Stimulated activated CD4-positive, alpha-beta T cell treated with anti-CD3 and anti-CD28 coated beads, TNF-alpha, amount 100 ng/mL, for 4 hours (primary cell): ENCODE measurements around the gene SPHK2.
"Not testable (repeated sequence)": the region's sequence is repeated elsewhere in the genome, so short reads cannot be mapped to it uniquely, and the experiment has no call there.

Source experiments
- DNase-seq, 3 experiments: peaks; one replicate each; pipeline ENCODE4 v3.0.0-alpha.2; 2020; ENCODE audit warnings: low read depth in 3 of 3

The SPHK2 gene

DNA sequence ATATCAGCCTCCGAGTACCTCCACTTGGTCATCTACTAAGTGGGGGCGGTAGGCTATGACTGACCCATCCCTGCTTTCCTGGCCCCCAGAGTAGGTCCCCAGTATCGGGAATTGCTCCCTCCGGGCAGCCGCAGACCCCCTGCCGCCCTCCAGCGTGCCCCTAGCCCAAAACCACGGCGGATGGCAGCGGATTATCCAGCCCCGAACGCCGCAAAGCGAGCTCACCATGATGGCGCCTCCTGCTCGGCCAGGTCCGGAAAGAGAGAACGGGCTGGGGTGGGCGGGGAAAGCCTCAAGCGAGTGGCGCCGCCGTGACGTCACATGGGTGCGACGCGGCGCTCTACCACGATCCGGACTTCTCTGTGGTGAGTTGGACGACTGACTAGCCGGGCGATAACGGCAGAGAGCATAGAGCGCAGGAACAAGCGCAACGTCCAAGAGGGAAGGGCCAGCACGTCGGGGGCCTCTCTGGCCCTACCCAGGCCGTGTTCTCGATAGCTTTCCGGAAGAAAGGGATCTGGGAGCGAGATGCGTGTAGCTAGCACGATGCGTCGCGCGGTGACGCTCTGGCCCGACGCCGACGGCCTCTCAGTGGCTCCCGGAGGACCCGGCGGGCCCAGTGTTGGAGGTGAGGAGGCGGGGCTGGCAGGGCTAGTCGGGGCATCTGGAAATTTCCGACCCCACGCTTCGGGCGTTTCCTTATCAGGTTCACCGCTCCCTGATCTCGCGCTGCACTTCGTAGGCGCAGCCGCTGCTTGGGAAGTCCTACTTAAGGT, at the start of gene SPHK2, which contains the start of gene RPL18:
Gene SPHK2 (plus strand): TSS at position 591 of the 776 bp plus-strand sequence. CDS start 1,009 bp downstream, outside the sequence.
Gene RPL18 (minus strand): TSS at position 263 of the 776 bp plus-strand sequence. CDS start 35 bp downstream, at position 228.
- peak; percentile 90 to 93 (median 93) for DNase-seq

- DNase-seq = no peak
Measured at GRCh38 chr19:48569814-48570213, 49.5 kb upstream of the SPHK2 start.

DNA sequence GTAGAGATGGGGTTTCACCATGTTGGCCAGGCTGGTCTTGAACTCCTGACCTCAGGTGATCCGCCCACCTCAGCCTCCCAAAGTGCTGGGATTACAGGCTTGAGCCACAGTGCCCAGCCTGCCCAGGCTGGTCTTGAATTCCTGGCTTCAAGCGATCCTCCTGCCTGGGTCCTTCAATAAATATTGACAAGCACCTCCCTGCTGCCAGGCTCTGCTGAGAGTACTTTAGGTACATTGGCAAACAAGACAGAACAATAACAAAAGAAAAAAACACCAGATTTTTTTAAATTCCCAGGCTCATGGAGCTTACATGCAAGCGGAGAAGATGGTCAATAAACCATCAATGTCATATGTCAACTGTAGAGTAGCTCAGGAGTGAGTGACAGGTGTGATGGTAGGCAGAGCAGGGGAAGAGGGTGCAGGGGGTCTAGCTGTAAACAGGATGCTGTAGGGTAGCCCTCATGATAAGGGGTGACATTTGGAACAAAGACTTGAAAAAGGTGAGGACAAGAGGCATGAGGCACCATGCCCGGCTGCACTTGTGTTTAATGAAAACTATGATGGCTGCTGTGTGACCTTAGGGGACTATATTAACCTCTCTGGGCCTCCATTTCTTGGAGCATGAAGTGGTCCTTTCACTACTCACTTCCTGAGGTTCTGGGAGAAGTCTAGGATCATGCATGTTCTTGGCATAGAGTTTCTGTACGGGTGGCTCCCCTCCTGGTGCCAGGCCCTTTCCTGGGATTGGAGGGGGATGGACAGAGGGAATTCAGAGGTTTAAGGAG, 47.7 kb upstream of the SPHK2 start:
- no peak for DNase-seq

DNA sequence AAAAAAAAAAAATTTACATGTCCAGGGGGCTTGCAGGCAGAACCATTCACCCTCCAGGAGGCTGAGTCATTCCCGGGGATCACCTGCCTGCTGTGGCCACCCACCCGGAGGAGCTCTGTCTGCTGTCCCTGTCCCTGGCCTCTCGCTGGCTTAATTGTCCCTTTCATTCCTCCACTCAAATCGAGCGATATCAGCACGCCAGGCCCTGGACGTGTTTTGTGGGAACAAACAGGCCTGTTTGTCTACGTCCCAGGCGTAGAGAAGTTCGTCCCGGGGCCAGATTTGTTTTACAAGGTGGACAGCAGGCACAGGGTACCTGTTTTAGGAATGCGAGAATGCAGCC, 46.2 kb upstream of the SPHK2 start:
- DNase-seq = no peak

- DNase-seq = no peak
Measured at GRCh38 chr19:48575931-48576622, 43.2 kb upstream of the SPHK2 start.

GRCh38 chr19:48577908-48578307, 41.4 kb upstream of the SPHK2 start:
- DNase-seq = not testable (repeated sequence)

DNA sequence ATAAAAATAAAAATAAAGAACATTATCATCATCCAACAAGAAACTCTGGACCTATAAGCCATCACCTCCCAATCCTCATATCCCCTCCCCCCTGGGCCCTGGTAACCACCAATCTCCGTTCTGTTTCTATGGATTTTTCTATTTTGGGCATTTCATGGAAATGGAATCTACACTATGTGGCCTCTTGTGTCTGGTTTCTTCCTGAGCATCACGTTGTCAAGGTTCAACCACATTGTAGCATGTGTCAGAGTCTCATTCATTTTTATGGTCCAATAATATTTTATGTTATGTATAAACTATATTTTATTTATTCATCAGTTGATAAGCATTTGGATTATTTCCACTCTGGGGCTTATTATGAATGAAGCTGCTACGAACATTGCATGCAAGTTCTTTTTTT, 40.4 kb upstream of the SPHK2 start:
- no peak for DNase-seq

GRCh38 chr19:48582168-48582567, 37.1 kb upstream of the SPHK2 start:
- no peak for DNase-seq

GRCh38 chr19:48587387-48587786, 31.9 kb upstream of the SPHK2 start:
- DNase-seq = no peak

- DNase-seq = peak; percentile 68 to 74 (median 70)
Measured at GRCh38 chr19:48588670-48589401, 30.5 kb upstream of the SPHK2 start.

DNA sequence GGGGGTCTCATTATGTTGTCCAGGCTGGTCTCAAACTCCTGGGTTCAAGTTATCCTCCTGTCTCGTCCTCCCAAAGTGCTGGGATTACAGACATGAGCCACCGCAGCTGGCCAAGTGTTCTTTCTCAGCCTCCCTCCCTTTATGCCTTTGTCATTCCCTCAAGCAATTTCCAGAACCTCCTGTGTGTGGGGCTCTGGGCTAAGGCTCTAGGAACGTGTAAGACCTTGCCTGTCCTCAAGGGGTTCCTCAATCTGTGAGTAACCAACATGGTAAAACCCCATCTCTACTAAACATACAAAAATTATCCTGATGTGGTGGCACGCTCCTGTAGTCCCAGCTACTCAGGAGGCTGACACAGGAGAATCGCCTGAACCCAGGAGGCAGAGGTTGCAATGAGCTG, 28.3 kb upstream of the SPHK2 start:
- DNase-seq = no peak

- DNase-seq = no peak
Measured at GRCh38 chr19:48595171-48595570, 24.1 kb upstream of the SPHK2 start.

- no peak for DNase-seq
Measured at GRCh38 chr19:48595833-48596232, 23.5 kb upstream of the SPHK2 start.

DNA sequence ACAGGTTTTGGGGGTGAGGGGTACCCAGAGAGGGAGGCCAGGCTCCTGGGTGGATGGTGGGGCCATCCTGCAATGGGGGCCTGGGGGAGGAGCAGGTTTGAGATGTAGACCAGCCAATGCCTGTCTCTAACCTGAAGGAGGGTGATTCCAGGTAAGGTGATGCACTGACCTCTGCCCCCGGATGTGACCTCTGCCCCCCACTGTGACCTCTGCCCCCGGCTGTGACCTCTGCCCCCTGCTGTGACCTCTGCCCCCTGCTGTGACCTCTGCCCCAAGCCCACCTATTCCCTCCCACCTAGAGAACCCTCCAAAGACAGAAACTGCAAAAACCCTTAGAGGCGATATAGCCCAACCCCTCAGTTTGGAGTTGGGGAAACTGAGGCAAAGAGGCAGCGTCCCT, 23.1 kb upstream of the SPHK2 start:
- DNase-seq = no peak

DNA sequence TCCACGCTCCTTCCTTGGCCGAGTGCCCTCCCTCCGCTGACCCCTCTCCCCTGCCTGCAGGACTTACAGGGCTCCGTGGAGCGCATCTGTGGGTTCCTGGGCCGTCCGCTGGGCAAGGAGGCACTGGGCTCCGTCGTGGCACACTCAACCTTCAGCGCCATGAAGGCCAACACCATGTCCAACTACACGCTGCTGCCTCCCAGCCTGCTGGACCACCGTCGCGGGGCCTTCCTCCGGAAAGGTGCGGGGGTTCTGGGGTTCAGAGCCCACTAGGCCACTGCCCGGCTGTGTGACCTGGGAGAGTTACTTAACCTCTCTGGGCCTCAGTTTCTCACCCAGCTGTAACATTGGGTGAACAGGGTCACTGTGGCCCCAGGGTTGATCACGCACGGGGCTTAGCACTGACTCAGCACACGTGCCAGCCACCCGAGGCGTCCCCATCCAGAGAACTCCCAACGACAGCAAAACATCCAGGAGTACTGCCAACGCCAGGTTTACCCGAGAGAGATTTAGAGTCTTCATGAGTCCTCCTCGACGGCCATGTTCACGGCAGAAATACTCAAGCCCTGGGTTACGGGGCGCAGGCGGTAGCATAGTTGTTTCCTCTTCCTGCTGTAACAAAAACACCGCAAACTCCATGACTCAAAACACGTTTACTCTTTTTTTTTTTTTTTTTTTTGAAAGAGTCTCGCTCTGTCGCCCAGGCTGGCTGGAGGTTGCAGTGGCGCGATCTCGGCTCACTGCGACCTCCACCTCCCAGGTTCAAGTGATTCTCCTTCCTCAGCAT, 22.4 kb upstream of the SPHK2 start:
- peak in 1 of 3 experiments; percentile 21 for DNase-seq

- DNase-seq = no peak
Measured at GRCh38 chr19:48598996-48599700, 20.2 kb upstream of the SPHK2 start.

DNA sequence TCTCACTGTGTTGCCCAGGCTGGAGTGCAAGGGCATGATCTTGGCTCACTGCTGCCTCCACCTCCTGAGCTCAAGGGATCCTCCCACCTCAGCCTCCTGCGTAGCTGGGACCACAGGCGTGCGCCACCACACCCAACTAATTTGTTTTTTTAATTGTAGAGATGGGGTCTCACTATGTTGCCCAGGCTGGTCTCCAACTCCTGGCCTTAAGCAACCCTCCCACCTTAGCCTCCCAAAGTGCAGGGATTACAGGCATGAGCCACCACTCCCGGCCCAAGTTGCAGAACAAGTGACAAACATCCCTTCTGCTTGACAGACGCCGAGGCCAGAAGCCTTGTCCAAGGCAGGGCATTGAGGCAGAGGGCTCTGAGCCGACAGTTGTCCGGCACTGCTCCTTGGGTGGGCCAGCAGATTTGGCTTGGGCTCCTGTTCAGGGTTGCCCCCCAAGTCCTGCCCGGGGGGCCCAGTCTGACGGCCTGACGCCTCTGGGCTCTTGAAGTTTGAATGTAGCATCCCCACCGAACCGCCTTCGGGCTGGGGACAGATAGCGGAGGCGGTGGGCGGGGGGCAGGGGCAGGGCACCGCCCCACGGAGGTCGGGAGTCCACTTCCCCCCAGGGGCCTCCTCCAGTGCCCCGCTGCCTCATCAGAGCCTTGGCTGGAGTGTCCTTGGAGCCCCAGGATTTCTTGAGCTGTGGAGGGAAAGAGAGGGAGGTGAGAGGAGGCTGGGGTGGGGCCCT, 18.5 kb upstream of the SPHK2 start:
- no peak for DNase-seq

GRCh38 chr19:48603001-48603400, 16.3 kb upstream of the SPHK2 start:
- no peak for DNase-seq

DNA sequence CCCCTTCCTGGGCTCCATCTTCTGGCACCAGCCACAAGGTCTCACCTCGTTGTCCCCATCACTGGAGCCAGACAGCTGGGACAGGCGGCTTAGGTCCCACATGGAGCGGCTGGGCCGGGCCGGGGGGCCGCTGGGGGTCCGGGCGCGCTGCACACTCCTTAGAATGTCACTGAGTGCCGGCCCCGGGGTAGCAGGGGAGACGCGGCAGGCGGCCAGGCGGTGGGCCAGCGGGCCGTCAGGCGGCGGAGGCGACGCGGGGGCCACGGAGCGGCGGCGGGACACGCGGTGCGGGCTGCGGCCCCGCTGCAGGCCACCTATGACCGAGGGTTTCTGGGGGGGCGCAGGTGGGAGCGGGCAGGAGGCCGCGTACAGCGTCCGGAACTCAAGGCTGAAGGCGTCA, 15.9 kb upstream of the SPHK2 start:
- DNase-seq = no peak

DNA sequence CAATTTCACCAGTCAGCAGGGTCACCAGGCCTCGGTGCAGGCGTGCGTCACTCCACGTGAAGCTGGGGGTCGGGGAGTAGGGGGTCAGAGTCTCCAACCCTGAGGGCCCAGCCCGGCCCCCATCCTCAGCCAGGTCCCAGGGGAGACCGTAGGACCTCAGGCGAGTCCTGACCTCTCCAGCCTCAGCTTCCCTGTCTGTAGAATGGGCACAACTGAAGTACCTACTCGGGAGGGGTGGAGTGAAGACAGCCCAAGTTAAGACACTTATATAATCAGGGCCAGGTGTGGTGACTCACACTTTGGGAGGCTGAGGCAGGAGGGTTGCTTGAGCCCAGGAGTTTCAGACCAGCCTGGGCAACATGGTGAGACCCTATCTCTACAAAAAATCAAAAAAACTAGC, 15.5 kb upstream of the SPHK2 start:
- no peak for DNase-seq
